GM18499 (cell line): Measurements from ENCODE around the gene SRL.

ENCODE experiments used
- ATAC-seq: cut with Tn5 transposase; IDR thresholded peaks from one replicate; pipeline ENCODE4 v1.9.1; 2021; ENCODE audit warnings: moderate number of reproducible peaks; ENCODE audit not compliant: insufficient read depth, unreplicated experiment

SRL gene

GRCh38 chr16:4204521-4204920 is 37.4 kb downstream of the SRL start:
- ATAC-seq, result no peak

GRCh38 chr16:4203748-4204147 is 38.1 kb downstream of the SRL start:
- ATAC-seq, result no peak

- ATAC-seq, result no peak
Measured at GRCh38 chr16:4202615-4203345, 39.1 kb downstream of the SRL start.

GRCh38 chr16:4200781-4201137 is 41.1 kb downstream of the SRL start:
- ATAC-seq, result no peak

- ATAC-seq, result no peak
Measured at GRCh38 chr16:4200000-4200780, 41.7 kb downstream of the SRL start.

- no peak for ATAC-seq
Measured at GRCh38 chr16:4198816-4199215, 43.1 kb downstream of the SRL start.

GRCh38 chr16:4194661-4195060 is 47.2 kb downstream of the SRL start:
- ATAC-seq, result no peak

GRCh38 chr16:4193920-4194319 is 48.0 kb downstream of the SRL start:
- ATAC-seq, result no peak

GRCh38 chr16:4192206-4192605 is 49.7 kb downstream of the SRL start:
- no peak for ATAC-seq

- no peak for ATAC-seq
Measured at GRCh38 chr16:4190712-4191333, 51.1 kb downstream of the SRL start.

- no peak for ATAC-seq
Measured at GRCh38 chr16:4190086-4190485, 51.8 kb downstream of the SRL start.

- no peak for ATAC-seq
Measured at GRCh38 chr16:4184038-4184702, 57.7 kb downstream of the SRL start.

GRCh38 chr16:4183237-4184037 is 58.4 kb downstream of the SRL start:
- ATAC-seq, result no peak

GRCh38 chr16:4182581-4183236 is 59.2 kb downstream of the SRL start:
- ATAC-seq, result no peak

GRCh38 chr16:4180511-4180910 is 61.4 kb downstream of the SRL start:
- ATAC-seq, result no peak

GRCh38 chr16:4179763-4180260 is 62.1 kb downstream of the SRL start:
- no peak for ATAC-seq

GRCh38 chr16:4179020-4179419 is 62.9 kb downstream of the SRL start:
- no peak for ATAC-seq

GRCh38 chr16:4178468-4179010 is 63.3 kb downstream of the SRL start:
- no peak for ATAC-seq

GRCh38 chr16:4176906-4177417 is 64.9 kb downstream of the SRL start:
- ATAC-seq, result no peak
